Sigmoid colon (tissue), 7 donors: Measurements from ENCODE around the gene POLD2. TPM values are rescaled to one million over a fixed set of nuclear protein-coding genes. Genes with fewer than 3 reads are reported as not detected.

Experiments
- DNase-seq: peaks from one replicate; pipeline ENCODE4 v3.0.0-alpha.2; 2019
- H3K27ac ChIP-seq, 4 donors: fragments of 200-600 bp; sonication (generic); one replicate each; pipeline ENCODE4 v1.5.1; 2016 to 2019; ENCODE audit warnings: mild to moderate bottlenecking in 1 of 4
- H3K27me3 ChIP-seq, 3 donors: fragments of 200-600 bp; sonication (generic); one replicate each; pipeline ENCODE4 v1.5.1; 2019; ENCODE audit warnings: mild to moderate bottlenecking in 1 of 3
- H3K36me3 ChIP-seq, 4 donors: fragments of 200-600 bp; sonication (generic); one replicate each; pipeline ENCODE4 v1.5.1; 2016 to 2019
- H3K4me1 ChIP-seq, 4 donors: fragments of 200-600 bp; sonication (generic); one replicate each; pipeline ENCODE4 v1.5.1; 2017 to 2019
- H3K4me3 ChIP-seq, 4 donors: fragments of 200-600 bp; sonication (generic); one replicate each; pipeline ENCODE4 v1.5.1; 2017 to 2019; ENCODE audit warnings: mild to moderate bottlenecking in 2 of 4, moderate library complexity in 1 of 4
- H3K9me3 ChIP-seq, 4 donors: fragments of 200-600 bp in 3 of 4; sonication (generic) in 3 of 4; one replicate each; pipeline versions ENCODE4 v1.5.1 to v1.6.1; 2013 to 2019
- EP300 ChIP-seq, 4 donors: sonication (generic); formaldehyde crosslinking; IDR thresholded peaks; one replicate each; pipeline ENCODE4 v1.6.1; 2017; ENCODE audit warnings: antibody characterized with exemption in 4 of 4
- POLR2A ChIP-seq, 2 donors: fragments of 450-650 bp; IDR thresholded peaks; one replicate each; pipeline ENCODE4 v1.6.1; 2016; ENCODE audit warnings: antibody characterized with exemption in 2 of 2, mild to moderate bottlenecking in 2 of 2, moderate library complexity in 2 of 2
- POLR2AphosphoS5 ChIP-seq, 4 donors: sonication (generic); formaldehyde crosslinking; IDR thresholded peaks; one replicate each; pipeline ENCODE4 v1.6.1; 2017; ENCODE audit warnings: antibody characterized with exemption in 4 of 4
- WGBS, 2 donors: extraction: QIAGEN DNeasy Blood & Tissue Kit; methylation state at CpG; one replicate each; pipeline ENCODE4 v1.1.7; 2013; 5-methylcytosine and 5-hydroxymethylcytosine counted together
- intact Hi-C: fragments of 100-400 bp; cut with DNase I; formaldehyde crosslinking; loops from one replicate; pipeline ENCODE4 v1.15.1; 2023
- polyA plus RNA-seq, 3 donors: library from polyadenylated mRNA; stranded (reverse); fragments of 200-250 nt; gene quantifications; one replicate each; pipeline ENCODE4 v1.2.3, GENCODE V29; 2013
- total RNA-seq, 4 donors: library from RNA; depleted of rRNA; stranded (reverse); fragments of >200 nt; gene quantifications; one replicate each; pipeline ENCODE4 v1.1.0, GENCODE V29; 2016
- TF ChIP-seq, protein P1 (sequence below), 4 experiments: fragments of 450-650 bp in 3 of 4; fragments of 200-600 bp in 1 of 4; IDR thresholded peaks; one replicate each; pipeline ENCODE4 v1.5.1; 2016 to 2019; ENCODE audit warnings: antibody characterized with exemption in 4 of 4, mild to moderate bottlenecking in 3 of 4, moderate library complexity in 2 of 4
- donor health status: healthy with polysubstance abuse.
- donor health status: Bipolar disorder and iron deficiency.
- donor health status: healthy.

The POLD2 gene
- total and polyA plus RNA-seq, 7 donors = 20.3 to 91.2 (median 35.4) TPM

DNA sequence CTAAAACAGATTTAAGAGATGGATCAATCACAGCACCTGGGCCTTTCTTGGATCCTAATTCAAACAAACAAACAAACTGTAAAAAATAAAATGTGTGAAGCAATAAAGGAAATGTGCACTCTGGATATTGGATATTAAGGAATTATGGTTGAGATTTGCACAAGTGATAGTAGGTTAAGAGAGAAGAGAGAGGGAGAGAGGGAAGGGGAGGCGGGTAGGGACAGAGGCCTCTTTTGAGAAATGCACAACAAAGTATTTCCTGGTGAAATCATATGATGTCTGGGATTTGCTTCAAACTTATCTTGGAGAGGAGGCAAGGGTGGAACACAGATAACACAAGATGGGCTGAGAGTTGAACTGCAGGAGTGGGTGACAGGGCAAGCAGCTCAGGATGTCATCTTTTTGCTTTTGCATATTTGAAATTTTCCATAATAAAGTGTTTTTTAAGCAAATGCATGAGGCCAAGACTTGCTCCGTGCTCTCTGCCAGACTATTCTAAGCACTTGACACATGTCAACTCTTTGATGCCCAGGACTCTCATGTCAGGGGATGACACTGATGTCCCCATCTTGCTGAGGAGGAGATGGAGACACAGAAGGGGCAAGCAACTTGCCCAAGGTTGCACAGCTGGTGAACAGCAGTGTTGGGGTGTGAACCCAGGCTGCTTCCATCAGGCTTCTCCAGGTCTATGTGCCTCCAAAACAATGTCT is 28.3 kb downstream of the POLD2 start:
- Histone ChIP-seq H3K4me3 (no peak overlapping the region), H3K27ac (peak overlapping the region in 1 of 4 donors; percentile 12), H3K27me3 (no peaks in the 10 kb centered on the region), H3K9me3 (no peaks in the 10 kb centered on the region), H3K36me3 (no peaks in the 10 kb centered on the region), H3K4me1 (peaks cover 0 to 18% (median 0%) of the 10 kb centered on the region in 4 donors)
- TF ChIP-seq, protein P1, sequence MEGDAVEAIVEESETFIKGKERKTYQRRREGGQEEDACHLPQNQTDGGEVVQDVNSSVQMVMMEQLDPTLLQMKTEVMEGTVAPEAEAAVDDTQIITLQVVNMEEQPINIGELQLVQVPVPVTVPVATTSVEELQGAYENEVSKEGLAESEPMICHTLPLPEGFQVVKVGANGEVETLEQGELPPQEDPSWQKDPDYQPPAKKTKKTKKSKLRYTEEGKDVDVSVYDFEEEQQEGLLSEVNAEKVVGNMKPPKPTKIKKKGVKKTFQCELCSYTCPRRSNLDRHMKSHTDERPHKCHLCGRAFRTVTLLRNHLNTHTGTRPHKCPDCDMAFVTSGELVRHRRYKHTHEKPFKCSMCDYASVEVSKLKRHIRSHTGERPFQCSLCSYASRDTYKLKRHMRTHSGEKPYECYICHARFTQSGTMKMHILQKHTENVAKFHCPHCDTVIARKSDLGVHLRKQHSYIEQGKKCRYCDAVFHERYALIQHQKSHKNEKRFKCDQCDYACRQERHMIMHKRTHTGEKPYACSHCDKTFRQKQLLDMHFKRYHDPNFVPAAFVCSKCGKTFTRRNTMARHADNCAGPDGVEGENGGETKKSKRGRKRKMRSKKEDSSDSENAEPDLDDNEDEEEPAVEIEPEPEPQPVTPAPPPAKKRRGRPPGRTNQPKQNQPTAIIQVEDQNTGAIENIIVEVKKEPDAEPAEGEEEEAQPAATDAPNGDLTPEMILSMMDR (IDR thresholded peaks at IDR 0.05) = no peak
- TF ChIP-seq EP300 (IDR thresholded peaks at IDR 0.05) = no peak
- TF ChIP-seq POLR2A (IDR thresholded peaks at IDR 0.05) = no peak
- TF ChIP-seq POLR2AphosphoS5 (IDR thresholded peaks at IDR 0.05) = no peak
- DNase-seq = no peak
- intact Hi-C loops = no loop called here
- 71 to 79% methylated on average over 2 of the region's 2 CpGs for WGBS, 2 donors

DNA sequence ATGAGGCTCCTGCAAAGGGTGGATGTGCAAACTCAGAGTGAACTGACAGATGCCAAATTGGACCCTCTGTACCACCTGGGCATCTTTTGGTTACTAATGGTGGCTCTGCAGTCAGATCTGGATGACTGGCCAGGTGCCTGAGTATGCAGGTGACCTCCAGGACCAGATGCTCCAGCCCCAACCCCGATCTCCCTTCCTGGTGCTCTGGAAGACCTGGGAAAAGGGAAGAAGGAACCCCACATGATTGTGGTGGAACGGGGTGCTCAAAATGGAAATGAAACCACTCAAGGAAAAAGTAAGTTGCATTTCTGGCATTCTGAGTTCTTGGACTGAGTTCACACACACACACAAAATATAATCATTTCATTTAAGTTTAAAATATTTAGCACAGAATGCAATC is 29.0 kb downstream of the POLD2 start:
- intact Hi-C loops = no loop called here
- no peak for DNase-seq
- no peaks in the 10 kb centered on the region for H3K9me3 ChIP-seq
- no peak overlapping the region for H3K4me3 ChIP-seq
- peak overlapping the region in 1 of 4 donors; percentile 12 for H3K27ac ChIP-seq
- peaks cover 0 to 21% (median 0%) of the 10 kb centered on the region in 4 donors for H3K4me1 ChIP-seq
- H3K36me3 ChIP-seq = no peaks in the 10 kb centered on the region
- 59 to 80% methylated on average over 2 of the region's 2 CpGs for WGBS, 2 donors
- no peaks in the 10 kb centered on the region for H3K27me3 ChIP-seq
- TF ChIP-seq EP300 (IDR thresholded peaks at IDR 0.05) (no peak), POLR2A (IDR thresholded peaks at IDR 0.05) (no peak), POLR2AphosphoS5 (IDR thresholded peaks at IDR 0.05) (no peak)
- TF ChIP-seq, protein P1 (IDR thresholded peaks at IDR 0.05) = no peak

DNA sequence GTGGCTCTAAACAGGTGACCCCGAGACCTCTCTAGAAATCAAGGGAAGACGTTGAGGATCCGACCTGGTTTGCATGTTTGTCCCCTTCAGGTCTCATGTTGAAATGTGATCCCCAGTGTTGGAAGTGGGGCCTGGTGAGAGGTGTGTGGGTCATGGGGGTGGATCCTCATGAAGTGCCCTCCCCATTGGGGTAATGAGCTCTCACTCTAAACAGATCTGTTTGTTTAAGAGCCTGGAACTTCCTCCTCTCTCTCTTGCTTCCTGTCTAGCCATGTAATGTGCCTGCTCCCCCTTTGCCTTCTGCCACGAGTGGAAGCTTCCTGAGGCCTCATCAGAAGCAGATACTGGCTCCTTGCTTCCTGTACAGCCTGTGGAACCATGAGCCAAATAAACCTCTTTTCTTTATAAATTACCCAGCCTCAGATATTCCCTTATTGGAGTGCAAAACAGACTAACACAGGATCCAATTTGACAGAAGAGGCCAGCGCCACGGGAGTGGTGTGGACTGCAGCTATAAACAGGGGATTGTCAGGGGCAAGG is 30.2 kb downstream of the POLD2 start:
- DNase-seq = no peak
- intact Hi-C loops = no loop called here
- TF ChIP-seq POLR2AphosphoS5 (IDR thresholded peaks at IDR 0.05) = no peak
- no peaks in the 10 kb centered on the region for H3K36me3 ChIP-seq
- H3K4me3 ChIP-seq = no peak overlapping the region
- H3K27ac ChIP-seq = no peak overlapping the region
- 78 to 82% methylated on average over 6 of the region's 6 CpGs for WGBS, 2 donors
- no peaks in the 10 kb centered on the region for H3K27me3 ChIP-seq
- H3K9me3 ChIP-seq = no peaks in the 10 kb centered on the region
- peaks cover 0 to 28% (median 5%) of the 10 kb centered on the region in 4 donors for H3K4me1 ChIP-seq

DNA sequence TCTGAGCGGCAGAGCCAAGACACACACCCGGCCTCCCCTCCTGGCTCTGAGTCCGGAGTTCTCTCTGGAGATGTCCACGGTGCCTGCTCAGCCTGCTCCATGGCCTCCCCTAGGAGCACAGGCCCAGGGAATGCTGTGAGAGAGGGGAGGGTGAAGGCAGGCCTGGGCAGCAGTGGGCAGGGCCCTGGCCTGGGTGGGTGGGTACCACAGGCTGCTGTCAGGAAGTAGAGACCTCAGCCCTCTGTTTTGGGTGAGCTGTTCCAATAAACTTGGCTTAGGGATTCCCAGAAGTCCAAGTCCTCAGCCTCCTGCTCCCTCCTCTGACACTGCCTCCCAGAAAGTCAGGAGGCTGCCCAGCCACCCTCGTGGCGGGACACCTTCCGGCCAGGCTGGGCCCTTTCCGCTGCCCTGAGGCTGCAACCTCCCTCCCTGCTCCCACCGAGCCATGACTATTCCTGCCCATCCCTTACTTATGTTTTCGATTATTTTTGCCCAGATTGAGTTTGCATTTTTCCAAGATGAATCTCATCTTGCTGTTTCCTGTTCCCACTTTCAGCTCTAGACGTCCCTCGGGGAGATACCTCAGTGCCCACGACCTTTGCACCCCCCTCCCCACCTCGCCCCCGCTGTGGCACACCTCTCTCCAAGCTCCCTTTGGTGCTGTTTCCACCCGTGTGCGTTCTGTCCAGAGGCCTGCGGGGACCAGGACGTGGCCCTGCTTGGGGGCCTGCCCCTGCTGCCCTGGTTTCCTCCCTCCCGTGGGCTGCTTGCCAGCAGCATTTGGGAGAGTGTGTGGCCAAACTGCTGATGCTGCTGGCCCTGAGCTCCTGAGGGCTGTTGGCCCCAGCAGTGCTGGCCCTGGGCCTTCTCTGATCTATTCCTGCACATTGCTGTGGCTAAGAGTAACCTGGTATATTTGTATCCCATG is 35.2 kb downstream of the POLD2 start:
- intact Hi-C loops = loop anchor here (10.0 kb wide), 1 partner anchor 797 kb away; the partner anchor contains the start of gene PURB
- no peak overlapping the region for H3K4me3 ChIP-seq
- 45 to 55% methylated on average over 20 of the region's 20 CpGs for WGBS, 2 donors
- no peaks in the 10 kb centered on the region for H3K36me3 ChIP-seq
- no peaks in the 10 kb centered on the region for H3K9me3 ChIP-seq
- peak overlapping the region; percentile 74 to 84 (median 75) for H3K27ac ChIP-seq
- H3K27me3 ChIP-seq = no peaks in the 10 kb centered on the region
- TF ChIP-seq POLR2AphosphoS5 (IDR thresholded peaks at IDR 0.05) = peak in 1 of 4 donors; percentile 12
- TF ChIP-seq, protein P1 (IDR thresholded peaks at IDR 0.05) = no peak
- no peak for TF ChIP-seq POLR2A (IDR thresholded peaks at IDR 0.05)
- no peak for TF ChIP-seq EP300 (IDR thresholded peaks at IDR 0.05)
- DNase-seq = peak; percentile 86
- peaks cover 0 to 29% (median 12%) of the 10 kb centered on the region in 4 donors for H3K4me1 ChIP-seq
